HCT116 (cell line): ENCODE data around the gene PHF20. TPM values are rescaled to one million over a fixed set of nuclear protein-coding genes. Genes with fewer than 3 reads are reported as not detected.
A peak's percentile ranks its signal among the peaks of the same experiment; 100 is the strongest.

ENCODE experiments used
- ATAC-seq: fragments of 200-7000 bp; cut with Tn5 transposase; 2 replicates; pipeline ENCODE4 v1.9.1; 2020; ENCODE audit warnings: mild to moderate bottlenecking, moderate library complexity
- BruUV-seq: library from RNA; stranded (reverse); fragments of 400-500 nt; replicated peaks from 2 replicates; lab custom pipeline; 2021; lab: Mats Ljungman, UMichigan
- CTCF ChIA-PET: fragments of 300-600 bp; sonication (Branson Sonifier 250); formaldehyde crosslinking; loops from one replicate; lab custom pipeline; 2021; ENCODE audit warnings: antibody characterized with exemption; lab: Charles Lee
- POLR2A ChIA-PET: fragments of 300-600, 350-600 bp; sonication (Branson Sonifier 250); formaldehyde crosslinking; loops from one replicate; lab custom pipeline; 2021; ENCODE audit warnings: antibody characterized with exemption; lab: Charles Lee
- RAD21 ChIA-PET, 2 experiments: fragments of 300-600 bp; sonication (Branson Sonifier 250); formaldehyde crosslinking; loops; one replicate each; lab custom pipeline; 2023; ENCODE audit warnings: low total read pairs in 2 of 2; ENCODE audit not compliant: uncharacterized antibody in 2 of 2, unreplicated experiment in 2 of 2, low non-redundant PET in 1 of 2; lab: Charles Lee
- DNase-seq: peaks from one replicate; pipeline ENCODE4 v3.0.0-alpha.2; 2010; ENCODE audit warnings: low read depth, low spot score
- H2AFZ ChIP-seq: fragments of 200-600 bp; shearing (Covaris generic), sonication (generic); 2 replicates; pipeline ENCODE4 v1.6.1; 2017; ENCODE audit warnings: low read depth, mixed run types, mixed read lengths, antibody characterized with exemption, low read length; ENCODE audit not compliant: poor library complexity, severe bottlenecking
- H3K27ac ChIP-seq: 2 replicates; pipeline ENCODE4 v1.5.1; 2012; ENCODE audit warnings: low read depth, low read length
- H3K27me3 ChIP-seq: fragments of 200-600 bp; sonication (generic); 2 replicates; pipeline ENCODE4 v1.6.1; 2016; ENCODE audit warnings: mixed run types, low read length, mixed read lengths; ENCODE audit not compliant: insufficient read depth
- H3K36me3 ChIP-seq, 2 experiments: fragments of 200-500 bp in 1 of 2; fragments of 200-600 bp in 1 of 2; sonication (Bioruptor generic) in 1 of 2; sonication (generic) in 1 of 2; 2 replicates each; pipeline versions ENCODE4 v1.5.1 to v1.6.1; 2014 to 2016; ENCODE audit warnings: low read length in 2 of 2, inconsistent platforms in 1 of 2, mixed read lengths in 1 of 2, mixed run types in 1 of 2; ENCODE audit not compliant: insufficient read depth in 2 of 2, control insufficient read depth in 1 of 2
- H3K4me1 ChIP-seq, 2 experiments: fragments of 200-600 bp in 1 of 2; sonication (generic) in 1 of 2; 2 replicates each; pipeline versions ENCODE4 v1.5.1 to v1.6.1; 2012 to 2017; ENCODE audit warnings: low read length in 2 of 2, inconsistent platforms in 1 of 2, mild to moderate bottlenecking in 1 of 2, mixed read lengths in 1 of 2, mixed run types in 1 of 2, moderate library complexity in 1 of 2; ENCODE audit not compliant: insufficient read depth in 2 of 2, control insufficient read depth in 1 of 2
- H3K4me2 ChIP-seq: fragments of 200-600 bp; sonication (generic); 2 replicates; pipeline ENCODE4 v1.6.1; 2017; ENCODE audit warnings: mixed run types, low read length, mixed read lengths
- H3K4me3 ChIP-seq, 2 experiments: fragments of 200-600 bp in 1 of 2; sonication (generic) in 1 of 2; replicated peaks in 1 of 2; 2 replicates each; pipeline ENCODE4 v1.5.1; 2011 to 2016; ENCODE audit warnings: low read length in 2 of 2, control low read depth in 1 of 2, low read depth in 1 of 2, mild to moderate bottlenecking in 1 of 2, mixed read lengths in 1 of 2, mixed run types in 1 of 2
- H3K79me2 ChIP-seq: fragments of 200-600 bp; sonication (generic); 2 replicates; pipeline ENCODE4 v1.6.1; 2017; ENCODE audit warnings: mild to moderate bottlenecking, mixed run types, low read length, moderate library complexity, mixed read lengths; ENCODE audit not compliant: insufficient read depth
- H3K9ac ChIP-seq: fragments of 200-600 bp; sonication (generic); 2 replicates; pipeline ENCODE4 v1.6.1; 2016; ENCODE audit warnings: low read length, mixed read lengths
- H3K9me2 ChIP-seq: fragments of 200-600 bp; sonication (generic), shearing (Covaris generic); 2 replicates; pipeline ENCODE4 v1.6.1; 2017; ENCODE audit warnings: mixed run types, mild to moderate bottlenecking, moderate library complexity; ENCODE audit not compliant: insufficient read depth
- H3K9me3 ChIP-seq, 2 experiments: fragments of 200-500 bp in 1 of 2; fragments of 200-600 bp in 1 of 2; sonication (Bioruptor generic) in 1 of 2; sonication (generic) in 1 of 2; 2 replicates each; pipeline ENCODE4 v1.6.1; 2014 to 2017; ENCODE audit warnings: low read length in 2 of 2, mixed read lengths in 2 of 2, inconsistent platforms in 1 of 2, low read depth in 1 of 2, mild to moderate bottlenecking in 1 of 2, mixed run types in 1 of 2, moderate library complexity in 1 of 2; ENCODE audit not compliant: control insufficient read depth in 1 of 2, insufficient read depth in 1 of 2
- H4K20me1 ChIP-seq: fragments of 200-600 bp; sonication (generic), shearing (Covaris generic); 2 replicates; pipeline ENCODE4 v1.6.1; 2017; ENCODE audit warnings: mixed run types, mild to moderate bottlenecking, moderate library complexity; ENCODE audit not compliant: insufficient read depth
- CBX3 ChIP-seq: IDR thresholded peaks from 2 replicates; pipeline ENCODE4 v1.6.1; 2012; ENCODE audit warnings: low read depth
- CEBPB ChIP-seq: IDR thresholded peaks from 2 replicates; pipeline ENCODE4 v1.6.1; 2012; ENCODE audit warnings: low read depth
- CTCF ChIP-seq, 3 experiments: fragments of 200-600 bp in 1 of 3; sonication (generic) in 1 of 3; IDR thresholded peaks in 2 of 3; conservative IDR thresholded peaks in 1 of 3; 2 replicates each; pipeline ENCODE4 v1.5.1; 2012 to 2017; ENCODE audit warnings: low read depth in 2 of 3, low read length in 2 of 3, antibody characterized with exemption in 1 of 3, borderline replicate concordance in 1 of 3, control low read depth in 1 of 3, mild to moderate bottlenecking in 1 of 3, mixed read lengths in 1 of 3, mixed run types in 1 of 3, moderate library complexity in 1 of 3; ENCODE audit not compliant: insufficient read depth in 1 of 3
- EGR1 ChIP-seq: IDR thresholded peaks from 2 replicates; pipeline ENCODE4 v1.6.1; 2012; ENCODE audit warnings: low read depth
- EZH2 ChIP-seq: fragments of 200-600 bp; sonication (generic); IDR thresholded peaks from 2 replicates; pipeline ENCODE4 v1.6.1; 2017; ENCODE audit warnings: antibody characterized with exemption, mixed run types
- EZH2phosphoT487 ChIP-seq: fragments of 200-600 bp; IDR thresholded peaks from 2 replicates; pipeline ENCODE4 v1.6.1; 2018; ENCODE audit warnings: antibody characterized with exemption, borderline replicate concordance
- FOSL1 ChIP-seq: IDR thresholded peaks from 2 replicates; pipeline ENCODE4 v1.6.1; 2012; ENCODE audit warnings: low read depth
- MAX ChIP-seq: IDR thresholded peaks from 2 replicates; pipeline ENCODE4 v1.6.1; 2012
- POLR2A ChIP-seq: IDR thresholded peaks from 2 replicates; pipeline ENCODE4 v1.7.0; 2011; ENCODE audit warnings: borderline replicate concordance; ENCODE audit not compliant: insufficient read depth, insufficient read length; ENCODE audit errors: extremely low read depth
- POLR2AphosphoS5 ChIP-seq: IDR thresholded peaks from 2 replicates; pipeline ENCODE4 v1.6.1; 2011; ENCODE audit warnings: mild to moderate bottlenecking, low read depth, low read length, moderate library complexity
- RAD21 ChIP-seq: IDR thresholded peaks from 2 replicates; pipeline ENCODE4 v1.6.1; 2012; ENCODE audit warnings: low read depth, mild to moderate bottlenecking
- SIN3A ChIP-seq: IDR thresholded peaks from 2 replicates; pipeline ENCODE4 v1.6.1; 2012; ENCODE audit warnings: low read depth
- SP1 ChIP-seq: IDR thresholded peaks from 2 replicates; pipeline ENCODE4 v1.6.1; 2012; ENCODE audit warnings: low read depth
- SRF ChIP-seq: IDR thresholded peaks from 2 replicates; pipeline ENCODE4 v1.6.1; 2012; ENCODE audit warnings: low read depth
- TCF7L2 ChIP-seq: IDR thresholded peaks from 2 replicates; pipeline ENCODE4 v1.7.0; 2011; ENCODE audit warnings: borderline replicate concordance, inconsistent platforms; ENCODE audit not compliant: insufficient read depth, insufficient read length; ENCODE audit errors: extremely low read depth
- YY1 ChIP-seq: IDR thresholded peaks from 2 replicates; pipeline ENCODE4 v1.6.1; 2011; ENCODE audit warnings: low read length, low read depth, moderate library complexity, mild to moderate bottlenecking; ENCODE audit not compliant: insufficient replicate concordance; ENCODE audit errors: extremely low read depth
- ZBTB33 ChIP-seq: IDR thresholded peaks from 2 replicates; pipeline ENCODE4 v1.6.1; 2011; ENCODE audit warnings: mild to moderate bottlenecking, low read length, moderate library complexity; ENCODE audit not compliant: insufficient replicate concordance; ENCODE audit errors: extremely low read depth
- ZFX ChIP-seq: fragments of 450-650 bp; IDR thresholded peaks from 2 replicates; pipeline ENCODE4 v1.6.1; 2017
- ZNF274 ChIP-seq: fragments of 200-500 bp; sonication (Bioruptor generic); IDR thresholded peaks from 2 replicates; pipeline ENCODE4 v1.6.1; 2014; ENCODE audit warnings: mild to moderate bottlenecking, low read depth, low read length, inconsistent platforms
- intact Hi-C: fragments of 100-400 bp; cut with micrococcal nuclease; formaldehyde crosslinking; loops from 2 replicates; pipeline ENCODE4 v1.10.0; 2022
- total RNA-seq: library from RNA; stranded (reverse); gene quantifications from one replicate; pipeline ENCODE4 v1.2.1, GENCODE V29; 2021; ENCODE audit not compliant: unreplicated experiment
- TF ChIP-seq, protein P1 (sequence below): IDR thresholded peaks from 2 replicates; pipeline ENCODE4 v1.6.1; 2012

Gene PHF20
- total RNA-seq, 1 experiment from 2014 or later, result 40.8 TPM

GRCh38 chr20:35968930-35969329, 197.1 kb downstream of the PHF20 start:
- no TSS peak for BruUV-seq
- no peak for DNase-seq
- H3K27me3 ChIP-seq, result no peaks in the 10 kb centered on the region
- H2AFZ ChIP-seq, result no peak overlapping the region
- H3K36me3 ChIP-seq, result no peaks in the 10 kb centered on the region
- H3K79me2 ChIP-seq, result no peaks in the 10 kb centered on the region
- no peak overlapping the region for H3K27ac ChIP-seq
- no peak overlapping the region for H3K4me3 ChIP-seq
- intact Hi-C loops, result no loop called here
- RAD21 ChIA-PET, result no interaction called here
- no peaks in the 10 kb centered on the region for H4K20me1 ChIP-seq
- H3K9me2 ChIP-seq, result no peaks in the 10 kb centered on the region
- ATAC-seq, result peak; percentile 52; the same call in 1 of the 2 replicates
- CTCF ChIA-PET, result interaction anchor here (3.0 kb wide), 1 partner anchor 14 kb away, joined by 13 read pairs; the partner anchor contains the start of gene SCAND1
- POLR2A ChIA-PET, result interaction anchor here (1.2 to 2.2 kb wide), 2 partner anchors 14 to 24 kb away, joined by 4 to 8 read pairs; partner anchors contain the start of gene SCAND1
- H3K9me3 ChIP-seq, result no peaks in the 10 kb centered on the region
- H3K9ac ChIP-seq, result no peak overlapping the region
- peak overlapping the region; percentile 36 for H3K4me2 ChIP-seq
- TF ChIP-seq EZH2phosphoT487, result no peak
- no peak for TF ChIP-seq ZBTB33
- no peak; the same call in 1 of the 2 replicates for TF ChIP-seq FOSL1
- TF ChIP-seq CBX3, result no peak
- TF ChIP-seq POLR2AphosphoS5, result no peak
- no peak for TF ChIP-seq YY1
- TF ChIP-seq ZNF274, result no peak
- no peak for TF ChIP-seq RAD21
- TF ChIP-seq EGR1, result no peak
- no peak for TF ChIP-seq EZH2
- no peak for TF ChIP-seq POLR2A
- TF ChIP-seq, protein P1, sequence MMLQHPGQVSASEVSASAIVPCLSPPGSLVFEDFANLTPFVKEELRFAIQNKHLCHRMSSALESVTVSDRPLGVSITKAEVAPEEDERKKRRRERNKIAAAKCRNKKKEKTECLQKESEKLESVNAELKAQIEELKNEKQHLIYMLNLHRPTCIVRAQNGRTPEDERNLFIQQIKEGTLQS, result no peak
- no peak for TF ChIP-seq SP1
- TF ChIP-seq SRF, result no peak
- TF ChIP-seq CTCF (IDR thresholded peaks at IDR 0.05 in 2 of 3, conservative IDR thresholded peaks at IDR 0.05 in 1 of 3; ENCODE audit: borderline replicate concordance in 1 of 3, insufficient read depth in 1 of 3, low read depth in 2 of 3, low read length in 2 of 3), result no peak
- no peak for TF ChIP-seq TCF7L2
- no peak for TF ChIP-seq MAX
- no peak for TF ChIP-seq SIN3A
- TF ChIP-seq ZFX, result no peak
- TF ChIP-seq CEBPB, result no peak
- peaks cover 0 to 8% of the 10 kb centered on the region in 2 experiments; a peak in 2 of 4 replicates for H3K4me1 ChIP-seq
